Left renal cortex interstitium (tissue), 4 donors: ENCODE measurements around the gene TNS1. TPM values are rescaled to one million over a fixed set of nuclear protein-coding genes. Genes with fewer than 3 reads are reported as not detected.

Experiments
- DNase-seq, 4 donors: peaks; one replicate each; pipeline ENCODE4 v3.0.0-alpha.2; 2013; ENCODE audit warnings: low read depth in 4 of 4, low spot score in 2 of 4, missing footprints in 1 of 4
- polyA plus RNA-seq, 4 donors: library from polyadenylated mRNA; unstranded; fragments of 120-200 nt; gene quantifications; one replicate each; pipeline ENCODE4 v1.2.1, GENCODE V29; 2013; ENCODE audit not compliant: insufficient read length in 4 of 4

Gene TNS1
- polyA plus RNA-seq, 4 donors, result 54.8 to 69.7 (median 62.2) TPM

GRCh38 chr2:217947383-217948350 is 55.1 kb downstream of the TNS1 start:
- DNase-seq, result no peak

- no peak for DNase-seq
Measured at GRCh38 chr2:217946051-217946450, 56.7 kb downstream of the TNS1 start.

GRCh38 chr2:217945530-217945929 is 57.3 kb downstream of the TNS1 start:
- DNase-seq, result no peak

- no peak for DNase-seq
Measured at GRCh38 chr2:217944923-217945322, 57.9 kb downstream of the TNS1 start.

- DNase-seq, result no peak
Measured at GRCh38 chr2:217944366-217944765, 58.4 kb downstream of the TNS1 start.

- DNase-seq, result peak in 1 of 4 donors; percentile 64
Measured at GRCh38 chr2:217943446-217944321, 59.1 kb downstream of the TNS1 start.

GRCh38 chr2:217942731-217943335 is 60.0 kb downstream of the TNS1 start:
- no peak for DNase-seq

- DNase-seq, result no peak
Measured at GRCh38 chr2:217941886-217942728, 60.7 kb downstream of the TNS1 start.

- no peak for DNase-seq
Measured at GRCh38 chr2:217941339-217941738, 61.5 kb downstream of the TNS1 start.

- DNase-seq, result no peak
Measured at GRCh38 chr2:217940261-217941220, 62.3 kb downstream of the TNS1 start.

- no peak for DNase-seq
Measured at GRCh38 chr2:217939629-217940245, 63.1 kb downstream of the TNS1 start.

- DNase-seq, result no peak
Measured at GRCh38 chr2:217939220-217939619, 63.6 kb downstream of the TNS1 start.

- DNase-seq, result no peak
Measured at GRCh38 chr2:217938036-217938435, 64.8 kb downstream of the TNS1 start.

- DNase-seq, result no peak
Measured at GRCh38 chr2:217937446-217937845, 65.3 kb downstream of the TNS1 start.

- no peak for DNase-seq
Measured at GRCh38 chr2:217936952-217937351, 65.8 kb downstream of the TNS1 start.

GRCh38 chr2:217935901-217936684 is 66.7 kb downstream of the TNS1 start:
- DNase-seq, result no peak

GRCh38 chr2:217935235-217935879 is 67.4 kb downstream of the TNS1 start:
- no peak for DNase-seq
